ENCODE measurements around the gene MKRN2.
A peak's percentile ranks its signal among the peaks of the same experiment; 100 is the strongest.

The MKRN2 gene

DNA sequence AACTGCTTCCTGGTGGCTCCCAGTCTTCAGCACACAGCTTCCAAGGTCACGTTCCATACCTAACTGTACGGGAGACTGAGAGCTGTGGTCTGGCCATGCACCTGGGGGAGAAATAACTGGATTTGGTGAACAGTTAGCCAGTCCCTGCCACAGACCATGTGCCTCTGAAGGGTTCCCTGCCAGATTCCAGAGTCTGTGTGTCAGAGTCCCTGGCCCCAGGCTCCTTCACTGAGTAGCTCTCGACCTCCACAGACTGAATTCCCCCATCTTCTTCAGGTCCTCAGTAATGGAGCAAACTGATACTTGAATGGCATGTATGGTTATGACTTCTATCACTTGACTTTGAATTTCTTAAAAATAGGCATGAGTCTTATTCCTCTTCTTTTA, 29.1 kb upstream of the MKRN2 start:
- no peak for TF ChIP-seq FOXM1 (IDR thresholded peaks at IDR 0.05; ENCODE audit: borderline replicate concordance, low read depth)
- no peak for TF ChIP-seq MAX (IDR thresholded peaks at IDR 0.05)
- TF ChIP-seq CEBPB (IDR thresholded peaks at IDR 0.05) = no peak
- no peak for TF ChIP-seq EGR1 (IDR thresholded peaks at IDR 0.05)
- TF ChIP-seq, protein P1, sequence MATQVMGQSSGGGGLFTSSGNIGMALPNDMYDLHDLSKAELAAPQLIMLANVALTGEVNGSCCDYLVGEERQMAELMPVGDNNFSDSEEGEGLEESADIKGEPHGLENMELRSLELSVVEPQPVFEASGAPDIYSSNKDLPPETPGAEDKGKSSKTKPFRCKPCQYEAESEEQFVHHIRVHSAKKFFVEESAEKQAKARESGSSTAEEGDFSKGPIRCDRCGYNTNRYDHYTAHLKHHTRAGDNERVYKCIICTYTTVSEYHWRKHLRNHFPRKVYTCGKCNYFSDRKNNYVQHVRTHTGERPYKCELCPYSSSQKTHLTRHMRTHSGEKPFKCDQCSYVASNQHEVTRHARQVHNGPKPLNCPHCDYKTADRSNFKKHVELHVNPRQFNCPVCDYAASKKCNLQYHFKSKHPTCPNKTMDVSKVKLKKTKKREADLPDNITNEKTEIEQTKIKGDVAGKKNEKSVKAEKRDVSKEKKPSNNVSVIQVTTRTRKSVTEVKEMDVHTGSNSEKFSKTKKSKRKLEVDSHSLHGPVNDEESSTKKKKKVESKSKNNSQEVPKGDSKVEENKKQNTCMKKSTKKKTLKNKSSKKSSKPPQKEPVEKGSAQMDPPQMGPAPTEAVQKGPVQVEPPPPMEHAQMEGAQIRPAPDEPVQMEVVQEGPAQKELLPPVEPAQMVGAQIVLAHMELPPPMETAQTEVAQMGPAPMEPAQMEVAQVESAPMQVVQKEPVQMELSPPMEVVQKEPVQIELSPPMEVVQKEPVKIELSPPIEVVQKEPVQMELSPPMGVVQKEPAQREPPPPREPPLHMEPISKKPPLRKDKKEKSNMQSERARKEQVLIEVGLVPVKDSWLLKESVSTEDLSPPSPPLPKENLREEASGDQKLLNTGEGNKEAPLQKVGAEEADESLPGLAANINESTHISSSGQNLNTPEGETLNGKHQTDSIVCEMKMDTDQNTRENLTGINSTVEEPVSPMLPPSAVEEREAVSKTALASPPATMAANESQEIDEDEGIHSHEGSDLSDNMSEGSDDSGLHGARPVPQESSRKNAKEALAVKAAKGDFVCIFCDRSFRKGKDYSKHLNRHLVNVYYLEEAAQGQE (IDR thresholded peaks at IDR 0.05; ENCODE audit: low read depth) = no peak
- TF ChIP-seq NFIC (IDR thresholded peaks at IDR 0.05) = no peak
- TF ChIP-seq YY1 (IDR thresholded peaks at IDR 0.05; ENCODE audit: low read depth) = no peak

DNA sequence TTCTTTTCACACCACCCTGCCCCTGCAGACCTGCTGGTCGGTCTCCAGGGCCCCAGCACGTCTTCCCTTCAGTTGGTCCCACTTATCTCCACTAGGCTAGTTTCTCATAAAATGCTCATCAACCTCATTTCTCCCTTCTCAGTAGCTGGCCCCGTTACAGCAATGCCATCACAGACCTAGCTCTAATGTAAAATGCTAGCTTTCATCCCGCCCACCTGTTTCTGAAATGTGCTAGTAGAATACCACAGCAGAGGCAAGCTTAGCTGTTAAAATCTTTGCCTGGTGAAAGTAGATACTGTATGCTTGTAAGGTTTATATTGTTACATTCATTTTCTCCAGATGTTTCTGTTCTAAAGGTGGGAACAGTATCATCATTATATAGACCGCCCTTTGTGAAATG, 24.7 kb upstream of the MKRN2 start:
- TF ChIP-seq TAF1 (IDR thresholded peaks at IDR 0.05; ENCODE audit: low read depth) (no peak), NFIC (IDR thresholded peaks at IDR 0.05) (no peak), CREB1 (IDR thresholded peaks at IDR 0.05; ENCODE audit: low read depth) (no peak)

DNA sequence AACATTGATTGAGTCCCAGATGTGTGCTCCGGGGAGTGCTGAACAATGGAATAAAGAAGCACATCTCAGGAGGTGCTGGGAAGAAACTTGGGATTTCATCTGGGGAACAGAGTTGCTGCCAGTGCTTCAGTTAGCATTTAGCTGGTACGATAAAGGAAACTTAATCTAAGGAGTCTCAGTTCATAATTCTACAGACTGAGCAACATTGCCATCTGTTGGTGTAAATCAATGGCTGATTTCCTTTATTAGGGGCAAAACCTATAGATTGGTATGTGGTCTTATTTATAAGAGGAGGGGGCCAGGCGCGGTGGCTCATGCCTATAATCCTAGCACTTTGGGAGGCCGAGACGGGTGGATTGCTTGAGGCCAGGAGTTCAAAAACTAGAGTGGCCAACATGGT, 20.5 kb upstream of the MKRN2 start:
- TF ChIP-seq MAX (IDR thresholded peaks at IDR 0.05) (no peak), YY1 (IDR thresholded peaks at IDR 0.05; ENCODE audit: low read depth) (no peak), RAD21 (IDR thresholded peaks at IDR 0.05; ENCODE audit: low read depth) (no peak), EGR1 (IDR thresholded peaks at IDR 0.05) (no peak), FOXM1 (IDR thresholded peaks at IDR 0.05; ENCODE audit: borderline replicate concordance, low read depth) (no peak), TEAD4 (IDR thresholded peaks at IDR 0.05) (no peak), TCF12 (IDR thresholded peaks at IDR 0.05; ENCODE audit: low read depth) (no peak), NFIC (IDR thresholded peaks at IDR 0.05) (no peak), CEBPB (IDR thresholded peaks at IDR 0.05) (no peak), USF1 (IDR thresholded peaks at IDR 0.05) (no peak), EP300 (IDR thresholded peaks at IDR 0.05; ENCODE audit: borderline replicate concordance) (no peak), CREB1 (IDR thresholded peaks at IDR 0.05; ENCODE audit: low read depth) (no peak), ZBTB7A (IDR thresholded peaks at IDR 0.05; ENCODE audit: low read depth) (no peak), TAF1 (IDR thresholded peaks at IDR 0.05; ENCODE audit: low read depth) (no peak)
- TF ChIP-seq, protein P1 (IDR thresholded peaks at IDR 0.05; ENCODE audit: low read depth) = no peak

- TF ChIP-seq CREB1 (IDR thresholded peaks at IDR 0.05; ENCODE audit: low read depth) = no peak
- TF ChIP-seq MAX (IDR thresholded peaks at IDR 0.05) = no peak
- TF ChIP-seq TEAD4 (IDR thresholded peaks at IDR 0.05) = no peak
- TF ChIP-seq CEBPB (IDR thresholded peaks at IDR 0.05) = no peak
- TF ChIP-seq USF1 (IDR thresholded peaks at IDR 0.05) = no peak
- TF ChIP-seq YY1 (IDR thresholded peaks at IDR 0.05; ENCODE audit: low read depth) = no peak
- no peak for TF ChIP-seq ZBTB7A (IDR thresholded peaks at IDR 0.05; ENCODE audit: low read depth)
- TF ChIP-seq, protein P1 (IDR thresholded peaks at IDR 0.05; ENCODE audit: low read depth) = no peak
- TF ChIP-seq TAF1 (IDR thresholded peaks at IDR 0.05; ENCODE audit: low read depth) = no peak
- TF ChIP-seq EP300 (IDR thresholded peaks at IDR 0.05; ENCODE audit: borderline replicate concordance) = no peak
- no peak for TF ChIP-seq RAD21 (IDR thresholded peaks at IDR 0.05; ENCODE audit: low read depth)
- no peak for TF ChIP-seq TCF12 (IDR thresholded peaks at IDR 0.05; ENCODE audit: low read depth)
- TF ChIP-seq NFIC (IDR thresholded peaks at IDR 0.05) = no peak
- TF ChIP-seq FOXM1 (IDR thresholded peaks at IDR 0.05; ENCODE audit: borderline replicate concordance, low read depth) = no peak
- no peak for TF ChIP-seq EGR1 (IDR thresholded peaks at IDR 0.05)
Measured at GRCh38 chr3:12541625-12542024, 15.3 kb upstream of the MKRN2 start.

GRCh38 chr3:12543497-12543896, 13.4 kb upstream of the MKRN2 start:
- peak; percentile 35; the same call in 1 of the 2 replicates for TF ChIP-seq CEBPB (IDR thresholded peaks at IDR 0.05)

All from Ishikawa (cell line).